Medulla oblongata (tissue), 1 donor: Measurements from ENCODE around the gene SNRNP35.
A peak's percentile ranks its signal among the peaks of the same experiment; 100 is the strongest.
"Not testable (repeated sequence)": the region's sequence is repeated elsewhere in the genome, so short reads cannot be mapped to it uniquely, and the experiment has no call there.

Experiments
- DNase-seq: peaks from one replicate; pipeline ENCODE4 v3.0.0-alpha.2; 2015; ENCODE audit errors: extremely low spot score

Gene SNRNP35

GRCh38 chr12:123449249-123449733 lies 8.6 kb upstream of the SNRNP35 start:
- DNase-seq: no peak

GRCh38 chr12:123449856-123450255 lies 8.1 kb upstream of the SNRNP35 start:
- DNase-seq: no peak

GRCh38 chr12:123450636-123451035 lies 7.3 kb upstream of the SNRNP35 start:
- no peak for DNase-seq

- DNase-seq: not testable (repeated sequence)
These were observed 5.7 kb upstream of the SNRNP35 start for GRCh38 chr12:123452276-123452550.

GRCh38 chr12:123453165-123453564 lies 4.8 kb upstream of the SNRNP35 start:
- DNase-seq: no peak

GRCh38 chr12:123463174-123463573 lies 5.2 kb downstream of the SNRNP35 start:
- not testable (repeated sequence) for DNase-seq

GRCh38 chr12:123465084-123465483 lies 7.1 kb downstream of the SNRNP35 start:
- no peak for DNase-seq

GRCh38 chr12:123468786-123469185 lies 10.8 kb downstream of the SNRNP35 start:
- no peak for DNase-seq

GRCh38 chr12:123469978-123470377 lies 12.0 kb downstream of the SNRNP35 start:
- no peak for DNase-seq

GRCh38 chr12:123471374-123472068 lies 13.6 kb downstream of the SNRNP35 start:
- DNase-seq: no peak

- no peak for DNase-seq
These were observed 14.5 kb downstream of the SNRNP35 start for GRCh38 chr12:123472438-123472849.

GRCh38 chr12:123474485-123475245 lies 16.7 kb downstream of the SNRNP35 start:
- DNase-seq: no peak

GRCh38 chr12:123475246-123475703 lies 17.3 kb downstream of the SNRNP35 start:
- no peak for DNase-seq

- no peak for DNase-seq
These were observed 20.1 kb downstream of the SNRNP35 start for GRCh38 chr12:123478069-123478468.

GRCh38 chr12:123478762-123479161 lies 20.8 kb downstream of the SNRNP35 start:
- peak; percentile 96 for DNase-seq

GRCh38 chr12:123479442-123480180 lies 21.7 kb downstream of the SNRNP35 start:
- DNase-seq: peak; percentile 97

- DNase-seq: not testable (repeated sequence)
These were observed 23.3 kb downstream of the SNRNP35 start for GRCh38 chr12:123481251-123481650.

GRCh38 chr12:123482876-123483275 lies 24.9 kb downstream of the SNRNP35 start:
- peak; percentile 3 for DNase-seq

- no peak for DNase-seq
These were observed 25.8 kb downstream of the SNRNP35 start for GRCh38 chr12:123483602-123484248.

GRCh38 chr12:123485756-123486155 lies 27.8 kb downstream of the SNRNP35 start:
- no peak for DNase-seq

- no peak for DNase-seq
These were observed 29.5 kb downstream of the SNRNP35 start for GRCh38 chr12:123487428-123487827.
